ENCODE data around the gene FGF2.

GRCh38 chr4:122876456-122876855, 49.8 kb downstream of the FGF2 start:
- TF ChIP-seq CTCF (conservative IDR thresholded peaks at IDR 0.05; ENCODE audit: low read depth, low read length) (no peak), EZH2 (IDR thresholded peaks at IDR 0.05; ENCODE audit: borderline replicate concordance, low read depth, low read length, poor library complexity, severe bottlenecking) (no peak)
